GM18520 (cell line): Measurements from ENCODE around the gene PARP6.

Experiments used
- ATAC-seq: cut with Tn5 transposase; IDR thresholded peaks from one replicate; pipeline ENCODE4 v1.9.1; 2021; ENCODE audit not compliant: unreplicated experiment

Gene PARP6

GRCh38 chr15:72272213-72272996 is at the start of gene PARP6:
Gene PARP6 (minus strand): TSS chr15:72272554. CDS start chr15:72267477, 5,077 bp downstream.
- peak; percentile 93 for ATAC-seq

- no peak for ATAC-seq
Observed at GRCh38 chr15:72319985-72320671, 47.8 kb upstream of the PARP6 start, which contains the start of gene CELF6. Gene CELF6 (minus strand): TSS chr15:72320157. CDS start chr15:72319874, 283 bp downstream.

- ATAC-seq = no peak
Observed at GRCh38 chr15:72319360-72319984, 47.1 kb upstream of the PARP6 start.

- ATAC-seq = no peak
Observed at GRCh38 chr15:72318408-72318942, 46.1 kb upstream of the PARP6 start.

GRCh38 chr15:72315706-72316370 is 43.5 kb upstream of the PARP6 start:
- ATAC-seq = no peak

GRCh38 chr15:72313881-72314280 is 41.5 kb upstream of the PARP6 start:
- ATAC-seq = no peak

- no peak for ATAC-seq
Observed at GRCh38 chr15:72313448-72313840, 41.1 kb upstream of the PARP6 start.

GRCh38 chr15:72312605-72313447 is 40.5 kb upstream of the PARP6 start:
- no peak for ATAC-seq

- no peak for ATAC-seq
Observed at GRCh38 chr15:72307026-72307425, 34.7 kb upstream of the PARP6 start.

- ATAC-seq = no peak
Observed at GRCh38 chr15:72306211-72306785, 33.9 kb upstream of the PARP6 start.

- no peak for ATAC-seq
Observed at GRCh38 chr15:72304596-72304995, 32.2 kb upstream of the PARP6 start.

GRCh38 chr15:72302955-72303354 is 30.6 kb upstream of the PARP6 start:
- no peak for ATAC-seq

- ATAC-seq = no peak
Observed at GRCh38 chr15:72289597-72290325, 17.4 kb upstream of the PARP6 start.

- ATAC-seq = no peak
Observed at GRCh38 chr15:72288796-72289596, 16.6 kb upstream of the PARP6 start.

- no peak for ATAC-seq
Observed at GRCh38 chr15:72285927-72286516, 13.7 kb upstream of the PARP6 start.

GRCh38 chr15:72285402-72285801 is 13.0 kb upstream of the PARP6 start:
- no peak for ATAC-seq

GRCh38 chr15:72284781-72285180 is 12.4 kb upstream of the PARP6 start:
- no peak for ATAC-seq

- no peak for ATAC-seq
Observed at GRCh38 chr15:72281713-72282112, 9.4 kb upstream of the PARP6 start.
